Muscle layer of colon (tissue), 2 donors: ENCODE data around the gene HOXB6.

Experiments
- H3K27ac ChIP-seq: one replicate; pipeline ENCODE4 v1.7.0; 2013; ENCODE audit warnings: low read depth, mild to moderate bottlenecking, low read length, moderate library complexity
- H3K27me3 ChIP-seq, 2 donors: one replicate each; pipeline ENCODE4 v1.7.0; 2013; ENCODE audit warnings: low read length in 2 of 2, mild to moderate bottlenecking in 2 of 2; ENCODE audit not compliant: insufficient read depth in 2 of 2, control insufficient read depth in 1 of 2
- H3K36me3 ChIP-seq: one replicate; pipeline ENCODE4 v1.7.0; 2013; ENCODE audit warnings: mild to moderate bottlenecking, low read length; ENCODE audit not compliant: insufficient read depth
- H3K4me1 ChIP-seq: one replicate; pipeline ENCODE4 v1.7.0; 2013; ENCODE audit warnings: mild to moderate bottlenecking, low read length; ENCODE audit not compliant: insufficient read depth
- H3K4me3 ChIP-seq, 2 donors: one replicate each; pipeline ENCODE4 v1.7.0; 2013; ENCODE audit warnings: low read length in 2 of 2, low read depth in 1 of 2, mild to moderate bottlenecking in 1 of 2, moderate library complexity in 1 of 2
- H3K9ac ChIP-seq: one replicate; pipeline ENCODE4 v1.7.0; 2013; ENCODE audit warnings: low read length
- H3K9me3 ChIP-seq: one replicate; pipeline ENCODE4 v1.7.0; 2013; ENCODE audit warnings: mild to moderate bottlenecking, low read length
- donor health status: abdominal sarcoma.
- donor health status: Adenocarcinoma of cecum.

The HOXB6 gene

GRCh38 chr17:48632579-48633265 lies 27.9 kb upstream of the HOXB6 start:
- Histone ChIP-seq H3K36me3 (no peaks in the 10 kb centered on the region), H3K27ac (no peak overlapping the region), H3K27me3 (peaks cover 81 to 98% of the 10 kb centered on the region in 2 donors), H3K9me3 (peaks cover 5% of the 10 kb centered on the region), H3K9ac (no peak overlapping the region), H3K4me1 (peaks cover 5% of the 10 kb centered on the region), H3K4me3 (no peak overlapping the region)

GRCh38 chr17:48631693-48632578 lies 27.1 kb upstream of the HOXB6 start:
- Histone ChIP-seq H3K4me1 (peaks cover 5% of the 10 kb centered on the region), H3K4me3 (no peak overlapping the region), H3K27ac (no peak overlapping the region), H3K27me3 (peaks cover 81 to 98% of the 10 kb centered on the region in 2 donors), H3K9ac (no peak overlapping the region), H3K9me3 (peaks cover 5% of the 10 kb centered on the region), H3K36me3 (no peaks in the 10 kb centered on the region)

- Histone ChIP-seq H3K27ac (no peak overlapping the region), H3K9ac (no peak overlapping the region), H3K4me1 (no peaks in the 10 kb centered on the region), H3K4me3 (no peak overlapping the region), H3K36me3 (no peaks in the 10 kb centered on the region), H3K27me3 (peaks cover 80 to 97% of the 10 kb centered on the region in 2 donors), H3K9me3 (peaks cover 5% of the 10 kb centered on the region)
These were observed 26.3 kb upstream of the HOXB6 start for GRCh38 chr17:48630925-48631692.

- H3K4me3 ChIP-seq = no peak overlapping the region
- no peaks in the 10 kb centered on the region for H3K4me1 ChIP-seq
- H3K9ac ChIP-seq = no peak overlapping the region
- peaks cover 77 to 97% of the 10 kb centered on the region in 2 donors for H3K27me3 ChIP-seq
- peaks cover 5% of the 10 kb centered on the region for H3K9me3 ChIP-seq
- H3K27ac ChIP-seq = no peak overlapping the region
- H3K36me3 ChIP-seq = no peaks in the 10 kb centered on the region
These were observed 25.5 kb upstream of the HOXB6 start for GRCh38 chr17:48630009-48630924.

- no peaks in the 10 kb centered on the region for H3K36me3 ChIP-seq
- no peak overlapping the region for H3K27ac ChIP-seq
- H3K4me1 ChIP-seq = no peaks in the 10 kb centered on the region
- peaks cover 5% of the 10 kb centered on the region for H3K9me3 ChIP-seq
- no peak overlapping the region for H3K9ac ChIP-seq
- H3K27me3 ChIP-seq = peaks cover 69 to 97% of the 10 kb centered on the region in 2 donors
- H3K4me3 ChIP-seq = no peak overlapping the region
These were observed 24.6 kb upstream of the HOXB6 start for GRCh38 chr17:48629411-48629759.

GRCh38 chr17:48628649-48629410 lies 24.0 kb upstream of the HOXB6 start:
- Histone ChIP-seq H3K27me3 (peaks cover 72 to 97% of the 10 kb centered on the region in 2 donors), H3K36me3 (no peaks in the 10 kb centered on the region), H3K9ac (no peak overlapping the region), H3K4me1 (no peaks in the 10 kb centered on the region), H3K9me3 (peaks cover 5% of the 10 kb centered on the region), H3K4me3 (no peak overlapping the region), H3K27ac (no peak overlapping the region)

- Histone ChIP-seq H3K9me3 (no peaks in the 10 kb centered on the region), H3K27me3 (peaks cover 77 to 97% of the 10 kb centered on the region in 2 donors), H3K9ac (no peak overlapping the region), H3K27ac (no peak overlapping the region), H3K4me1 (no peaks in the 10 kb centered on the region), H3K4me3 (no peak overlapping the region), H3K36me3 (no peaks in the 10 kb centered on the region)
These were observed 23.1 kb upstream of the HOXB6 start for GRCh38 chr17:48627623-48628521.

GRCh38 chr17:48627118-48627597 lies 22.4 kb upstream of the HOXB6 start:
- H3K4me3 ChIP-seq = no peak overlapping the region
- H3K27ac ChIP-seq = no peak overlapping the region
- H3K27me3 ChIP-seq = peaks cover 77 to 93% of the 10 kb centered on the region in 2 donors
- no peak overlapping the region for H3K9ac ChIP-seq
- H3K4me1 ChIP-seq = no peaks in the 10 kb centered on the region
- H3K36me3 ChIP-seq = no peaks in the 10 kb centered on the region
- H3K9me3 ChIP-seq = no peaks in the 10 kb centered on the region

GRCh38 chr17:48626245-48627117 lies 21.7 kb upstream of the HOXB6 start, which contains the start of gene HOXB9:
HOXB9 (minus strand) TSS chr17:48626358; CDS start chr17:48626269, 89 bp downstream.
- peak within 1 kb of the TSS; percentile 26 to 29 for H3K4me3 ChIP-seq
- H3K27ac ChIP-seq = no peak within 1 kb of the TSS
- H3K9me3 ChIP-seq = no peaks in the 10 kb centered on the region
- H3K36me3 ChIP-seq = no peaks in the 10 kb centered on the region
- no peaks in the 10 kb centered on the region for H3K4me1 ChIP-seq
- no peak within 1 kb of the TSS for H3K9ac ChIP-seq
- H3K27me3 ChIP-seq = peaks cover 82 to 93% of the 10 kb centered on the region in 2 donors
